Activated CD4-positive, alpha-beta T cell treated with anti-CD3 and anti-CD28 coated beads for 24 hours (primary cell): ENCODE data around the gene C5orf58.

ENCODE experiments used
- DNase-seq, 2 donors: peaks; one replicate each; pipeline ENCODE4 v3.0.0-alpha.2; 2020; ENCODE audit warnings: low read depth in 2 of 2

C5orf58 gene

DNA sequence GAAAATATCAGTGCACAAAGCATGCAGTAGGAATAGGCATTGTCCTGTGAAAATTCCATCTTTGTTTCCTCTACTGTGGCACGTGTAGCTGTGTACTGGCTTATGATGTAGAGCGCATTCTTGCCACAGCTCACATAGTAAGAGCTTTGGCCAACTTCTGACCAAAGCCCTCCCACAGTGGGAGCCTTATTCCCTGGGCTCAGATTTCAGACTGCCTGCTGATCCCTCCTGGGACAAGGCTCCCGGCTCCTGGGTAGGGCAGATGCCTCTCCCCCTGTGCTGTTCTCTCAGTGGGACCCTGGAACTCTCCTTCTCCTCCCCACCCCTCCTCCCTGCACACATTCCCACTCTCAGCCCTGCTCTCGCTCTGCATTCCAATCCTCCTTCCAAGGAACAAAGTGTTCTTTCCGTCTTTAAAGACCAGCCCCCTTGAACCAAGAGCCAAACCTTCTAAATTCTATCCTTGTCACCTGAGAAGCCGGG is 47.3 kb downstream of the C5orf58 start:
- no peak for DNase-seq

DNA sequence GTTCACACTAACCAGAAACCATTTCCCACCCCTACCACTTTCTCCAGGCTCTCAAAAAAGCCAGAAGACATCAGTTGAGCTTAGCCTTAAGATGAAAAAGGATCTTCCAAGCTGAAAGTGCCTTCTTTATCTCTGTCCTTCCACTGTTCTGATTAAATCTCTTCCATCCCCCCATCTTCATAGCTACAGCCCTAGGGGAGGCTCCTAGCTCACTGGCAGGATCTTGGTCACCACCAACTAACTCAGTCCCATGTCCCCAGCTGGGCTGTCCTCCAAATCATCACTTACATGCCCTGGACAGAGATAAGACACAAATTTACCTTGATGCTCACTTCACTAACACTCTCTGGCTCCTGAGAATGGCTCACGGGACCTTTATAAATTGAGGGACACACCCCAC is 50.5 kb downstream of the C5orf58 start:
- DNase-seq, result no peak

GRCh38 chr5:170284231-170284630 is 51.4 kb downstream of the C5orf58 start:
- DNase-seq, result no peak

DNA sequence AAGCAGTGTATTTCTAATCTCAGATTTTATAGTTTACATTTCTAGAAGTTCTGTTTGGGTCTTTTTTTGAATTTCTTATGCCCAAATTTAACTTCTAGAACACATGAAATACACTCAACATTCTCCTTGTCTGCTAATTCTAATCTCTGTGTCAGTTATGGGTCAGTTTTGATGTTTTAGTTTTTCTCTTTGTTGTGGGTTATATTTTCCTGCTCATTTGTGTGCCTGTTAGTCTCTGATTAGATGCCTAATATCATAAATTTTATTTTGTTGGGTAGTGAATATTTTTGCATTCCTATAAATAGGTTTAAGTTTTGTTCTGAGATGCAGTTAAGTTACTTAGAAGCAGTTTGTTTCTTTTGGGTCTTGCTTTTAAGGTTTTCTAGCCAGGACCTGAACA is 52.4 kb downstream of the C5orf58 start:
- no peak for DNase-seq

- DNase-seq, result no peak
Measured at GRCh38 chr5:170286386-170286925, 53.7 kb downstream of the C5orf58 start.

DNA sequence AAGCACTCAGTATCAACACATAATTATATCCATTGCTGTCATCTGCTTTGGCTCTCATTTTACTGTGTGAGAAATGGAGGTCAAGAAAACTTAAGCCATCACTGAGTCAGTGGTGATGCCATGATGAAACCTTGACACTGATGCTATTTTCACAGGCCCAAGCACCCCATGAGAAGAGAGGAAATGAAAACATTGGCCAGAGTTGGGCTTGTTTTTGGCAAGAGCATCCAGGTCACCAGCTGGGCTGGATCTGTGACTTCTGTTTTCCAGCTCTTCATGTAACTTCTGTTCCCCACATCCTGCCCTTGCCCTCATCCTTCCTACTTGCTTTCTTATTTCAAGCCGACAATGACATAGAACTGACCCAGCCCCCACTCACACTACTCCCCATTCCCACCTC is 54.7 kb downstream of the C5orf58 start:
- DNase-seq, result no peak

DNA sequence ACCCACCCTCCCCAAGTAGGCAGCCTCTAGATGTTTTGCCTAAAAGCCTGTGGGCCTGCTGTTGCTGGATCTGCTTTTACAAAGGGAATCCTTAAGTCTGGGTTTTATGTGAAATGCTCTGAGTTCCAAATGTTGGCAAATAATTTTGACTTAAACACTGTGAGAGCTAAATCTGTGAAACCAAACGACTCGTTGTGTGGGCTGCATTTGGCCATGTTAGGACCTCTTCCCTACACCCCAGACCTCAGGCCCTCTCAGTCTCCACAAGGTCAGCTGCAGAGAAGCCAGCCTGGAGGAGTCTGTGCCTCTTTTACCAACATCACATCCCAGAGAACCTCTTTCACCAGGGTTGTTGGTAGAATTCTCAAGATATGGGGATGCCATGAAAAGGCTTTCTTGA is 55.4 kb downstream of the C5orf58 start:
- DNase-seq, result no peak

DNA sequence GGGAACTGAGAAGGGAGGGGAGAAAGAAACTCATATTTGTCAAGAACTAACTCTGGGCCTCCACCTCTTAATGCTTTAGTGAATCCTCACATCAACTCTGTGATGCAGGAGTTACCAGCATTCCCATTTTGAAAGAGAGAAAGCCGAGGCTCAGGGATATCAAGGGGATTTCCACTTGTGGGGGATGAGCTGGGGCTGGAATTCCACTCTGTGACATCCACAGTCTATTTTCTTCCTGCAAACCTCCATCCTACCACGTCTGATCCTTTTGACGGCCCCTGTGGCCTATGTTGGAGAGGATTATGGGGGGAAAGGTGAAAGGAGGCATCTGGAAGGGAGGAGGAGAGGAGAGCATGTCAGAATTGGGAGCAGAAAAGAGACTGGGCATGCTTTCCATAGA is 55.8 kb downstream of the C5orf58 start:
- DNase-seq, result no peak

- no peak for DNase-seq
Measured at GRCh38 chr5:170289121-170289520, 56.3 kb downstream of the C5orf58 start.

DNA sequence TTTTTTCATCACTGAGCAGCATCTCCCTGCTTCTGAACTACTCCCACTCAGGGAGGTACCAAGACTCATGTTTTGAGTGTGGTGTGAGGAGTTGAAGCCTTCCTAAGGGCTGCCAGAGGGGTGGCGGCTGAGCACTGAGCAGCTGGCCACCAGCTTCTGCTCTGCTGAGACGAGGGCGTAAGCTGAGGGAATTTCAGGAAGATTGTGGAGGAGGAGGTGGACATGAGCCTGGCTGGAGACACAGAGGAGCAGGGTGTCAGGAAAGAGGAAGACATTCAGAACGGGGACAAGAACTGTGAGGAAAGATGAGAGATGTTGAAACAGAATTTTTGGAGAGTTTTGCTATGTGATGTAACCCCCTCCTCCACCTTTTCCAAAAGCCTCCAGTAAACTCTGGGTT is 57.0 kb downstream of the C5orf58 start:
- no peak for DNase-seq

GRCh38 chr5:170290498-170290897 is 57.7 kb downstream of the C5orf58 start:
- no peak for DNase-seq

DNA sequence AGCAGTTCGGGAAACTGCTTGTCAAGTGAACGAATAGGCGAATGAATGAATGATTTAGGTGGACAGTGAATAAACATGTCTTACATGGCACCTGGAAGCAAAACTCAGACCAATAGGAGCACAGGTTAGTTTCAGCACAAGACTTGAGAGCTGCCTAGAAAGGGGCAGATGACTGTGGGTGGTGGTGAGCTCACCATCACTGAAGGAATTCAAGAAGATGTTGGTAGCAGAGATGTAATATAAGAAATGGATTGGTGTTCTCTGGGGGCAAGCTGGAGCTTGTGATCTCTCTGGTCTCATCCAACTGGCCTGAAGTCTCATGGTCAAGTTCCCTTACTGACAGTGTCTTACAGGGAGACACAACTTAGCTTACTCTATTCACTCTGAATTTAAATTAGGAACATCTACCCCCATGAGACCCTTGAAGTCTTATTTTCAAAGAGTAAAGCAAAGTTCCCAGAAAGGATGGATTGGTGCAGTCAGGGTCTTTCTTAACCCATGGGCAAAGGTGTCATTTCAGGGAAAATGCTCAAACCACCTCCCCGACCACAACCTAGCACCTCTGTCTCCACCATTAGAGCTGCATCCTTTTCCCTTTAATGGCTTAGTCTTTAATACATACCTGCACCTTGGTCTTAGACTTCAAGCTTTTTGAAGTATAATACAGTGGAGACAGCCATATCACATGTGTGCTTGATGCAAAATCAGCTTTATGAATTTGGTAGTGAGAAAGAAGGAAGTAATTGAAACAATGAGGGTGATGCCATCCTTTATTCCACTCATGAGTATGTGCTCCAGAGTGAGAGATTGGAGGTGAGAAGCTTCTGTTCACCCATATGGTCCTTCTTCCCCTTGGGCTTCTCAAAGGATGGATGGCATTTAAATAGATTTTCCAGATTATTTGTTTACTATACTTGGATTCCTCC is 59.7 kb downstream of the C5orf58 start:
- no peak for DNase-seq

DNA sequence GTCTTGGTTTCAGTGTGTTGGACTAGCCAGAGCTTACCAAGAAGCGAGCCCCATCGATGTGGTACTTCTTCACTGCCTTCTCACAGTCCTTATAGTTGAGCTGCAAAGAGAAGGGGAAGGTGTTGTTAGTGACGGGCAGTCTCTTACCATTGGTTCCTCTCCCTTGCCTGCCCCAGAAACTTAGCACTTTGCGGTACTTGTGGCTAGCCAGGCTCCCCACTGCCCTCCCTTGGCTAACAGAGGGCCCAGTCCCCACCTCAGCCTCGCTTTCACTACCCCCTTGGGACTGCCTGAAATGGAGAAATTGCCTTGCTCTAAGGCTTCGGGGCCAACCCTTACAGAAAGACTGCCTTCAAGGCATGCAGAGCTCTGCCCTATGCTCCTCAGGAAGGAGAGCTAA is 60.5 kb downstream of the C5orf58 start:
- DNase-seq, result no peak

GRCh38 chr5:170294057-170294456 is 61.3 kb downstream of the C5orf58 start:
- DNase-seq, result no peak

GRCh38 chr5:170294556-170294955 is 61.8 kb downstream of the C5orf58 start:
- no peak for DNase-seq
